NB4 (cell line): ENCODE measurements around the gene PARL.

ENCODE experiments used
- DNase-seq: peaks from one replicate; pipeline ENCODE4 v3.0.0; 2010; ENCODE audit warnings: low read depth
- H3K4me3 ChIP-seq: one replicate; pipeline ENCODE4 v1.5.1; 2011; ENCODE audit warnings: mild to moderate bottlenecking, low read depth, low read length, moderate library complexity
- MYC ChIP-seq: IDR thresholded peaks from 2 replicates; pipeline ENCODE4 v1.6.1; 2011; ENCODE audit warnings: low read depth, low read length
- POLR2A ChIP-seq: IDR thresholded peaks from 2 replicates; pipeline ENCODE4 v1.6.1; 2011; ENCODE audit warnings: mild to moderate bottlenecking; ENCODE audit not compliant: insufficient read length; ENCODE audit errors: extremely low read depth
- TF ChIP-seq, protein P1 (sequence below): IDR thresholded peaks from one replicate; pipeline ENCODE4 v1.5.1; 2012; ENCODE audit warnings: low read depth, low read length
- TF ChIP-seq, protein P2 (sequence below): IDR thresholded peaks from 2 replicates; pipeline ENCODE4 v1.6.1; 2011; ENCODE audit warnings: low read depth, low read length

Gene PARL

DNA sequence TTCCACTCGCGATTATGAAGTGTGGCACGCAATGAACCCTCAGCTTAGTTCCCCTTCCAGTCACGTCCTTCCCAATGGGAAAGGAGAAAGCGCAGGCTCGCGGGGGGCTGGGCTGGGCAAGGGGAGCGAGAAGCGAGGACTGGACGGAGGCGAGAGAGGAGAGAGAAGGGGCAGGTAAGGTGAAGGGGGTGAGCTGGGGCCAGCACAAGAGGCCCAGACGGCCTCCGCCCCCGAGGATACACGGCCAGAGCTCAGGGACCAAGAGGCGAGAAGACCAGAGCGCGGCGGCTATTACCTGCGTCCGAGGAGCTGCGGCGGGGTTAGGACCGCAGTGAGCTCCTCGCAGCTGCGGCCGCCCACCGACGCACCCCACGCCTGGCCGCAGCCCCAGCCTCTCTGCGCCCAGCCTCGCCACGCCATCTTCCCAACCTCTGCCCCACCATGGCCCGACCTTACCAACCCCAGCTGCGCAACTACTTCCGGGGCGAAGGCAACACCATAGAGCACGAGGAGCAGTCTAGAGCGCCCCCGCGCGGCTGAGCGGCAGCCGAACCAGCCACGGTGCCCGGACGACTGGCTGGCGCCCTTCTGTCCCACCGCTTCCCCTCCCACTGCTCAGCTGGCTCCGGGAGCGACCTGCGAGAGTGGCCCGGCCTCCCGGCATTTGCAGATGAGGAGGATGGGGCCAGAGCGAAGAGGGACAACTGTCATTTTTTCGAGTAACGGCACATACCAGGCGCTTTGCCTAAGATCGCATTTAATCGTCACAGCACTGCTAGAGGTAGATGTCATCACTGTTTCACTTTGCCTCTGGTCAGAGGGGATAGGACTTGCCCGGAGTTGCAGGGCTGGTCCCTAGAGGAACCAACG lies at the start of gene PARL:
Gene PARL (minus strand): TSS at position 454 of the 870 bp plus-strand sequence. CDS start 34 bp downstream, at position 420.
- TF ChIP-seq POLR2A (peak; percentile 71), MYC (peak; percentile 92)
- TF ChIP-seq, protein P1, sequence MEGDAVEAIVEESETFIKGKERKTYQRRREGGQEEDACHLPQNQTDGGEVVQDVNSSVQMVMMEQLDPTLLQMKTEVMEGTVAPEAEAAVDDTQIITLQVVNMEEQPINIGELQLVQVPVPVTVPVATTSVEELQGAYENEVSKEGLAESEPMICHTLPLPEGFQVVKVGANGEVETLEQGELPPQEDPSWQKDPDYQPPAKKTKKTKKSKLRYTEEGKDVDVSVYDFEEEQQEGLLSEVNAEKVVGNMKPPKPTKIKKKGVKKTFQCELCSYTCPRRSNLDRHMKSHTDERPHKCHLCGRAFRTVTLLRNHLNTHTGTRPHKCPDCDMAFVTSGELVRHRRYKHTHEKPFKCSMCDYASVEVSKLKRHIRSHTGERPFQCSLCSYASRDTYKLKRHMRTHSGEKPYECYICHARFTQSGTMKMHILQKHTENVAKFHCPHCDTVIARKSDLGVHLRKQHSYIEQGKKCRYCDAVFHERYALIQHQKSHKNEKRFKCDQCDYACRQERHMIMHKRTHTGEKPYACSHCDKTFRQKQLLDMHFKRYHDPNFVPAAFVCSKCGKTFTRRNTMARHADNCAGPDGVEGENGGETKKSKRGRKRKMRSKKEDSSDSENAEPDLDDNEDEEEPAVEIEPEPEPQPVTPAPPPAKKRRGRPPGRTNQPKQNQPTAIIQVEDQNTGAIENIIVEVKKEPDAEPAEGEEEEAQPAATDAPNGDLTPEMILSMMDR: peak; percentile 84
- TF ChIP-seq, protein P2, sequence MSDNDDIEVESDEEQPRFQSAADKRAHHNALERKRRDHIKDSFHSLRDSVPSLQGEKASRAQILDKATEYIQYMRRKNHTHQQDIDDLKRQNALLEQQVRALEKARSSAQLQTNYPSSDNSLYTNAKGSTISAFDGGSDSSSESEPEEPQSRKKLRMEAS: peak; percentile 82
- peak within 1 kb of the TSS; percentile 92 for H3K4me3 ChIP-seq
- DNase-seq: peak; percentile 95

GRCh38 chr3:183933160-183933559 lies 48.5 kb upstream of the PARL start:
- TF ChIP-seq, protein P1: no peak
- TF ChIP-seq MYC: no peak
- TF ChIP-seq POLR2A: no peak
- TF ChIP-seq, protein P2: no peak
- DNase-seq: no peak
- no peak overlapping the region for H3K4me3 ChIP-seq

GRCh38 chr3:183931881-183932280 lies 47.2 kb upstream of the PARL start:
- no peak overlapping the region for H3K4me3 ChIP-seq
- TF ChIP-seq, protein P1: no peak
- TF ChIP-seq MYC (no peak), POLR2A (no peak)
- TF ChIP-seq, protein P2: no peak
- DNase-seq: no peak

GRCh38 chr3:183930086-183930485 lies 45.4 kb upstream of the PARL start:
- DNase-seq: no peak
- TF ChIP-seq POLR2A: no peak
- no peak overlapping the region for H3K4me3 ChIP-seq

DNA sequence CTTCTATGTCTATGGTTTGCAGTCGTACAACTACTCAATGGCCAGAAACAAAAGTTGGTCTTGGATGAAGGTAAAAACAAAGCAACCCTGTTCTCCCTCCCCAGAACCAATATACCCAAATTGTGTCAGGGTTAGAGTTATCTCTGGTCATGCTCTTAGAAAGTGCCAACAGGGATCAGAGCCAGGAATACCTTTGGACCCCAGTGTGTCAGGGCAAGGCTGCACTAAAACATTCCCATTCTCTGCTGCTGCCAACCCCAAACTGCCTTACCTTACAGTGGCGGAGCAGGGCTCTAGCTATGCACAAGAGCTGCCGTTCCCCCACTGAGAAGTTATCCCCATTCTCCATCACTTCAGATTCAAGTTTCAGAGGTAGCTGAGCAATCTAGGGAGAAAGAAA lies 42.4 kb upstream of the PARL start:
- H3K4me3 ChIP-seq: no peak overlapping the region
- TF ChIP-seq, protein P2: no peak
- TF ChIP-seq MYC: no peak
- no peak for DNase-seq

DNA sequence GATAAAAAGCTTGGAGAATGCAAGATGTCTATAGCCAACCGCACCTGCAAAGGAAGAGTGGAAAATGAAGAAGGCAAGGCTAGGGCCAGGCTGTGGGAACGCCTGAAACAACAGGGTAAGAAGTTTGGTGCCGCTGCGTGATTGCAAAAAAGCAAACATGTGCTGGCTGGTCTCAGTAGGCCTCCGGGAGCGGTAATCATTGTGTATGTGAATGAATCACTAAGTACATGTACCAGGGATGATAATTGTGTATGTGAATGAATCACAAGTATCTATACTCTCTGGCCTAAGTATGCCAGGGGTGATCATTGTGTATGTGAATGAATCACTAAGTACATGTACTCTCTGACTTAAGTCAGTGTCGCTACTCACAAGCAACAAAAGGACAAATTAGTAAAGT lies 40.3 kb upstream of the PARL start:
- H3K4me3 ChIP-seq: no peak overlapping the region
- DNase-seq: no peak
- TF ChIP-seq, protein P1: no peak
- TF ChIP-seq, protein P2: no peak
- TF ChIP-seq MYC: no peak
- no peak for TF ChIP-seq POLR2A
